Activated gamma-delta T cell treated with Interleukin-2 at 50 U/mL for 16 hours (primary cell): ENCODE measurements around the gene GGACT.
"Not testable (repeated sequence)": the region's sequence is repeated elsewhere in the genome, so short reads cannot be mapped to it uniquely, and the experiment has no call there.

Experiments used
- DNase-seq: peaks from one replicate; pipeline ENCODE4 v3.0.0-alpha.2; 2020

The GGACT gene

GRCh38 chr13:100600461-100600860 is 11.9 kb upstream of the GGACT start:
- no peak for DNase-seq

- no peak for DNase-seq
Measured at GRCh38 chr13:100597253-100597652, 8.7 kb upstream of the GGACT start.

- no peak for DNase-seq
Measured at GRCh38 chr13:100596516-100596915, 7.9 kb upstream of the GGACT start.

GRCh38 chr13:100594731-100595130 is 6.1 kb upstream of the GGACT start:
- no peak for DNase-seq

- DNase-seq, result no peak
Measured at GRCh38 chr13:100594255-100594654, 5.7 kb upstream of the GGACT start.

GRCh38 chr13:100589178-100589725 is 663 bp upstream of the GGACT start:
- no peak for DNase-seq

GRCh38 chr13:100584896-100585295 is 3.7 kb downstream of the GGACT start:
- no peak for DNase-seq

- no peak for DNase-seq
Measured at GRCh38 chr13:100581504-100581903, 7.1 kb downstream of the GGACT start.

GRCh38 chr13:100581030-100581429 is 7.6 kb downstream of the GGACT start:
- DNase-seq, result no peak

GRCh38 chr13:100580045-100580444 is 8.5 kb downstream of the GGACT start:
- no peak for DNase-seq

- DNase-seq, result not testable (repeated sequence)
Measured at GRCh38 chr13:100577239-100577638, 11.3 kb downstream of the GGACT start.

GRCh38 chr13:100573121-100573520 is 15.5 kb downstream of the GGACT start:
- DNase-seq, result peak; percentile 78

GRCh38 chr13:100566543-100566942 is 22.0 kb downstream of the GGACT start:
- no peak for DNase-seq

- DNase-seq, result no peak
Measured at GRCh38 chr13:100565286-100565685, 23.3 kb downstream of the GGACT start.

- no peak for DNase-seq
Measured at GRCh38 chr13:100564444-100565223, 24.0 kb downstream of the GGACT start.

GRCh38 chr13:100563779-100564178 is 24.8 kb downstream of the GGACT start:
- DNase-seq, result no peak

- no peak for DNase-seq
Measured at GRCh38 chr13:100561599-100562204, 26.9 kb downstream of the GGACT start.

GRCh38 chr13:100561158-100561499 is 27.5 kb downstream of the GGACT start:
- no peak for DNase-seq

- no peak for DNase-seq
Measured at GRCh38 chr13:100560498-100561157, 28.0 kb downstream of the GGACT start.

GRCh38 chr13:100559886-100560285 is 28.7 kb downstream of the GGACT start:
- no peak for DNase-seq

GRCh38 chr13:100552755-100553154 is 35.8 kb downstream of the GGACT start:
- DNase-seq, result no peak

- no peak for DNase-seq
Measured at GRCh38 chr13:100549316-100549715, 39.3 kb downstream of the GGACT start.

- DNase-seq, result no peak
Measured at GRCh38 chr13:100547791-100548201, 40.8 kb downstream of the GGACT start.
